HCT116 (cell line): ENCODE measurements around the gene FHIT. TPM values are rescaled to one million over a fixed set of nuclear protein-coding genes. Genes with fewer than 3 reads are reported as not detected.

Source experiments
- ATAC-seq: fragments of 200-7000 bp; cut with Tn5 transposase; 2 replicates; pipeline ENCODE4 v1.9.1; 2020; ENCODE audit warnings: mild to moderate bottlenecking, moderate library complexity
- BruUV-seq: library from RNA; stranded (reverse); fragments of 400-500 nt; replicated peaks from 2 replicates; lab custom pipeline; 2021; lab: Mats Ljungman, UMichigan
- CTCF ChIA-PET: fragments of 300-600 bp; sonication (Branson Sonifier 250); formaldehyde crosslinking; loops from one replicate; lab custom pipeline; 2021; ENCODE audit warnings: antibody characterized with exemption; lab: Charles Lee
- POLR2A ChIA-PET: fragments of 300-600, 350-600 bp; sonication (Branson Sonifier 250); formaldehyde crosslinking; loops from one replicate; lab custom pipeline; 2021; ENCODE audit warnings: antibody characterized with exemption; lab: Charles Lee
- RAD21 ChIA-PET, 2 experiments: fragments of 300-600 bp; sonication (Branson Sonifier 250); formaldehyde crosslinking; loops; one replicate each; lab custom pipeline; 2023; ENCODE audit warnings: low total read pairs in 2 of 2; ENCODE audit not compliant: uncharacterized antibody in 2 of 2, unreplicated experiment in 2 of 2, low non-redundant PET in 1 of 2; lab: Charles Lee
- DNase-seq: peaks from one replicate; pipeline ENCODE4 v3.0.0-alpha.2; 2010; ENCODE audit warnings: low read depth, low spot score
- H2AFZ ChIP-seq: fragments of 200-600 bp; shearing (Covaris generic), sonication (generic); 2 replicates; pipeline ENCODE4 v1.6.1; 2017; ENCODE audit warnings: low read depth, mixed run types, mixed read lengths, antibody characterized with exemption, low read length; ENCODE audit not compliant: poor library complexity, severe bottlenecking
- H3K27ac ChIP-seq: 2 replicates; pipeline ENCODE4 v1.5.1; 2012; ENCODE audit warnings: low read depth, low read length
- H3K27me3 ChIP-seq: fragments of 200-600 bp; sonication (generic); 2 replicates; pipeline ENCODE4 v1.6.1; 2016; ENCODE audit warnings: mixed run types, low read length, mixed read lengths; ENCODE audit not compliant: insufficient read depth
- H3K36me3 ChIP-seq, 2 experiments: fragments of 200-500 bp in 1 of 2; fragments of 200-600 bp in 1 of 2; sonication (Bioruptor generic) in 1 of 2; sonication (generic) in 1 of 2; 2 replicates each; pipeline versions ENCODE4 v1.5.1 to v1.6.1; 2014 to 2016; ENCODE audit warnings: low read length in 2 of 2, inconsistent platforms in 1 of 2, mixed read lengths in 1 of 2, mixed run types in 1 of 2; ENCODE audit not compliant: insufficient read depth in 2 of 2, control insufficient read depth in 1 of 2
- H3K4me1 ChIP-seq, 2 experiments: fragments of 200-600 bp in 1 of 2; sonication (generic) in 1 of 2; 2 replicates each; pipeline versions ENCODE4 v1.5.1 to v1.6.1; 2012 to 2017; ENCODE audit warnings: low read length in 2 of 2, inconsistent platforms in 1 of 2, mild to moderate bottlenecking in 1 of 2, mixed read lengths in 1 of 2, mixed run types in 1 of 2, moderate library complexity in 1 of 2; ENCODE audit not compliant: insufficient read depth in 2 of 2, control insufficient read depth in 1 of 2
- H3K4me2 ChIP-seq: fragments of 200-600 bp; sonication (generic); 2 replicates; pipeline ENCODE4 v1.6.1; 2017; ENCODE audit warnings: mixed run types, low read length, mixed read lengths
- H3K4me3 ChIP-seq, 2 experiments: fragments of 200-600 bp in 1 of 2; sonication (generic) in 1 of 2; replicated peaks in 1 of 2; 2 replicates each; pipeline ENCODE4 v1.5.1; 2011 to 2016; ENCODE audit warnings: low read length in 2 of 2, control low read depth in 1 of 2, low read depth in 1 of 2, mild to moderate bottlenecking in 1 of 2, mixed read lengths in 1 of 2, mixed run types in 1 of 2
- H3K79me2 ChIP-seq: fragments of 200-600 bp; sonication (generic); 2 replicates; pipeline ENCODE4 v1.6.1; 2017; ENCODE audit warnings: mild to moderate bottlenecking, mixed run types, low read length, moderate library complexity, mixed read lengths; ENCODE audit not compliant: insufficient read depth
- H3K9ac ChIP-seq: fragments of 200-600 bp; sonication (generic); 2 replicates; pipeline ENCODE4 v1.6.1; 2016; ENCODE audit warnings: low read length, mixed read lengths
- H3K9me2 ChIP-seq: fragments of 200-600 bp; sonication (generic), shearing (Covaris generic); 2 replicates; pipeline ENCODE4 v1.6.1; 2017; ENCODE audit warnings: mixed run types, mild to moderate bottlenecking, moderate library complexity; ENCODE audit not compliant: insufficient read depth
- H3K9me3 ChIP-seq, 2 experiments: fragments of 200-500 bp in 1 of 2; fragments of 200-600 bp in 1 of 2; sonication (Bioruptor generic) in 1 of 2; sonication (generic) in 1 of 2; 2 replicates each; pipeline ENCODE4 v1.6.1; 2014 to 2017; ENCODE audit warnings: low read length in 2 of 2, mixed read lengths in 2 of 2, inconsistent platforms in 1 of 2, low read depth in 1 of 2, mild to moderate bottlenecking in 1 of 2, mixed run types in 1 of 2, moderate library complexity in 1 of 2; ENCODE audit not compliant: control insufficient read depth in 1 of 2, insufficient read depth in 1 of 2
- H4K20me1 ChIP-seq: fragments of 200-600 bp; sonication (generic), shearing (Covaris generic); 2 replicates; pipeline ENCODE4 v1.6.1; 2017; ENCODE audit warnings: mixed run types, mild to moderate bottlenecking, moderate library complexity; ENCODE audit not compliant: insufficient read depth
- ATF3 ChIP-seq: IDR thresholded peaks from 2 replicates; pipeline ENCODE4 v1.6.1; 2012
- CBX3 ChIP-seq: IDR thresholded peaks from 2 replicates; pipeline ENCODE4 v1.6.1; 2012; ENCODE audit warnings: low read depth
- CEBPB ChIP-seq: IDR thresholded peaks from 2 replicates; pipeline ENCODE4 v1.6.1; 2012; ENCODE audit warnings: low read depth
- CTCF ChIP-seq, 3 experiments: fragments of 200-600 bp in 1 of 3; sonication (generic) in 1 of 3; IDR thresholded peaks in 2 of 3; conservative IDR thresholded peaks in 1 of 3; 2 replicates each; pipeline ENCODE4 v1.5.1; 2012 to 2017; ENCODE audit warnings: low read depth in 2 of 3, low read length in 2 of 3, antibody characterized with exemption in 1 of 3, borderline replicate concordance in 1 of 3, control low read depth in 1 of 3, mild to moderate bottlenecking in 1 of 3, mixed read lengths in 1 of 3, mixed run types in 1 of 3, moderate library complexity in 1 of 3; ENCODE audit not compliant: insufficient read depth in 1 of 3
- EGR1 ChIP-seq: IDR thresholded peaks from 2 replicates; pipeline ENCODE4 v1.6.1; 2012; ENCODE audit warnings: low read depth
- EZH2 ChIP-seq: fragments of 200-600 bp; sonication (generic); IDR thresholded peaks from 2 replicates; pipeline ENCODE4 v1.6.1; 2017; ENCODE audit warnings: antibody characterized with exemption, mixed run types
- FOSL1 ChIP-seq: IDR thresholded peaks from 2 replicates; pipeline ENCODE4 v1.6.1; 2012; ENCODE audit warnings: low read depth
- JUND ChIP-seq: IDR thresholded peaks from 2 replicates; pipeline ENCODE4 v1.6.1; 2012
- POLR2A ChIP-seq: IDR thresholded peaks from 2 replicates; pipeline ENCODE4 v1.7.0; 2011; ENCODE audit warnings: borderline replicate concordance; ENCODE audit not compliant: insufficient read depth, insufficient read length; ENCODE audit errors: extremely low read depth
- POLR2AphosphoS5 ChIP-seq: IDR thresholded peaks from 2 replicates; pipeline ENCODE4 v1.6.1; 2011; ENCODE audit warnings: mild to moderate bottlenecking, low read depth, low read length, moderate library complexity
- RAD21 ChIP-seq: IDR thresholded peaks from 2 replicates; pipeline ENCODE4 v1.6.1; 2012; ENCODE audit warnings: low read depth, mild to moderate bottlenecking
- REST ChIP-seq: IDR thresholded peaks from 2 replicates; pipeline ENCODE4 v1.6.1; 2012; ENCODE audit warnings: low read depth
- SIN3A ChIP-seq: IDR thresholded peaks from 2 replicates; pipeline ENCODE4 v1.6.1; 2012; ENCODE audit warnings: low read depth
- SP1 ChIP-seq: IDR thresholded peaks from 2 replicates; pipeline ENCODE4 v1.6.1; 2012; ENCODE audit warnings: low read depth
- SRF ChIP-seq: IDR thresholded peaks from 2 replicates; pipeline ENCODE4 v1.6.1; 2012; ENCODE audit warnings: low read depth
- TCF7L2 ChIP-seq: IDR thresholded peaks from 2 replicates; pipeline ENCODE4 v1.7.0; 2011; ENCODE audit warnings: borderline replicate concordance, inconsistent platforms; ENCODE audit not compliant: insufficient read depth, insufficient read length; ENCODE audit errors: extremely low read depth
- ZBTB33 ChIP-seq: IDR thresholded peaks from 2 replicates; pipeline ENCODE4 v1.6.1; 2011; ENCODE audit warnings: mild to moderate bottlenecking, low read length, moderate library complexity; ENCODE audit not compliant: insufficient replicate concordance; ENCODE audit errors: extremely low read depth
- ZFX ChIP-seq: fragments of 450-650 bp; IDR thresholded peaks from 2 replicates; pipeline ENCODE4 v1.6.1; 2017
- ZNF274 ChIP-seq: fragments of 200-500 bp; sonication (Bioruptor generic); IDR thresholded peaks from 2 replicates; pipeline ENCODE4 v1.6.1; 2014; ENCODE audit warnings: mild to moderate bottlenecking, low read depth, low read length, inconsistent platforms
- intact Hi-C: fragments of 100-400 bp; cut with micrococcal nuclease; formaldehyde crosslinking; loops from 2 replicates; pipeline ENCODE4 v1.10.0; 2022
- total RNA-seq: library from RNA; stranded (reverse); gene quantifications from one replicate; pipeline ENCODE4 v1.2.1, GENCODE V29; 2021; ENCODE audit not compliant: unreplicated experiment

The FHIT gene
- total RNA-seq, 1 experiment from 2014 or later = 20.1 TPM

GRCh38 chr3:60216462-60217075 lies 1034.7 kb downstream of the FHIT start:
- intact Hi-C loops = no loop called here
- RAD21 ChIA-PET = no interaction called here
- Histone ChIP-seq H3K9me2 (no peaks in the 10 kb centered on the region), H3K27ac (no peak overlapping the region), H3K4me3 (no peak overlapping the region), H3K9ac (no peak overlapping the region), H2AFZ (no peak overlapping the region), H3K4me2 (no peak overlapping the region), H3K9me3 (no peaks in the 10 kb centered on the region), H4K20me1 (no peaks in the 10 kb centered on the region), H3K36me3 (no peaks in the 10 kb centered on the region), H3K4me1 (no peaks in the 10 kb centered on the region), H3K79me2 (no peaks in the 10 kb centered on the region), H3K27me3 (no peaks in the 10 kb centered on the region)
- CTCF ChIA-PET = no interaction called here
- ATAC-seq (no peak), DNase-seq (no peak)
- no TSS peak for BruUV-seq
- POLR2A ChIA-PET = no interaction called here
- no peak for TF ChIP-seq ZBTB33
- no peak for TF ChIP-seq FOSL1
- TF ChIP-seq CBX3 = no peak
- no peak for TF ChIP-seq JUND
- TF ChIP-seq RAD21 = no peak
- no peak for TF ChIP-seq SP1
- no peak for TF ChIP-seq SIN3A
- TF ChIP-seq ZFX = no peak
- no peak for TF ChIP-seq EZH2
- TF ChIP-seq ZNF274 = no peak
- no peak for TF ChIP-seq CTCF (IDR thresholded peaks at IDR 0.05 in 2 of 3, conservative IDR thresholded peaks at IDR 0.05 in 1 of 3; ENCODE audit: borderline replicate concordance in 1 of 3, insufficient read depth in 1 of 3, low read depth in 2 of 3, low read length in 2 of 3)
- TF ChIP-seq TCF7L2 = no peak
- TF ChIP-seq EGR1 = no peak
- no peak for TF ChIP-seq ATF3
- TF ChIP-seq SRF = no peak
- no peak for TF ChIP-seq REST
- TF ChIP-seq CEBPB = no peak
- no peak for TF ChIP-seq POLR2A
- no peak for TF ChIP-seq POLR2AphosphoS5
